Activated B cell treated with CpG ODN at 0.5 μM for 24 hours (primary cell): ENCODE data around the gene CDK14. TPM values are rescaled to one million over a fixed set of nuclear protein-coding genes. Genes with fewer than 3 reads are reported as not detected.

Experiments
- ATAC-seq: fragments of 200-7000 bp; cut with Tn5 transposase; one replicate; pipeline ENCODE4 v1.10.0; 2021; ENCODE audit warnings: low read depth, mild to moderate bottlenecking, moderate library complexity
- CTCF ChIA-PET: fragments of 350-600 bp; sonication (Branson Sonifier 250); formaldehyde crosslinking; loops from one replicate; lab custom pipeline; 2021; ENCODE audit warnings: antibody characterized with exemption; lab: Charles Lee
- POLR2A ChIA-PET: fragments of 350-600 bp; sonication (Branson Sonifier 250); formaldehyde crosslinking; loops from one replicate; lab custom pipeline; 2021; ENCODE audit warnings: antibody characterized with exemption; lab: Charles Lee
- DNase-seq: peaks from one replicate; pipeline ENCODE4 v3.0.0; 2022
- H3K27ac Mint-ChIP-seq: one replicate; pipeline ENCODE4 v1.8.0; 2020; ENCODE audit warnings: mixed read lengths
- H3K27me3 Mint-ChIP-seq: one replicate; pipeline ENCODE4 v1.8.0; 2021; ENCODE audit warnings: mixed read lengths
- H3K36me3 Mint-ChIP-seq: one replicate; pipeline ENCODE4 v1.8.0; 2021; ENCODE audit warnings: low read depth, mixed read lengths
- H3K4me1 Mint-ChIP-seq: one replicate; pipeline ENCODE4 v1.8.0; 2021; ENCODE audit warnings: mixed read lengths
- H3K4me3 Mint-ChIP-seq: one replicate; pipeline ENCODE4 v1.8.0; 2020; ENCODE audit warnings: mild to moderate bottlenecking, mixed read lengths
- H3K9me3 Mint-ChIP-seq: one replicate; pipeline ENCODE4 v1.8.0; 2020; ENCODE audit warnings: mixed read lengths
- CTCF ChIP-seq: fragments of 200-600 bp; IDR thresholded peaks from one replicate; pipeline ENCODE4 v1.8.0; 2022; ENCODE audit warnings: antibody characterized with exemption, mild to moderate bottlenecking
- intact Hi-C: fragments of 100-400 bp; cut with micrococcal nuclease; formaldehyde crosslinking; loops from one replicate; pipeline ENCODE4 v1.15.1; 2024
- total RNA-seq: library from RNA; stranded (reverse); gene quantifications from 2 replicates; pipeline ENCODE4 v1.2.3, GENCODE V29; 2022

Gene CDK14
- total RNA-seq, 1 donor from 2014 or later: 140 TPM

GRCh38 chr7:90955641-90956207, 359.6 kb downstream of the CDK14 start:
- no peak overlapping the region for H3K4me3 Mint-ChIP-seq
- peaks cover 49% of the 10 kb centered on the region for H3K36me3 Mint-ChIP-seq
- CTCF ChIA-PET: no interaction called here
- intact Hi-C loops: no loop called here
- POLR2A ChIA-PET: interaction anchor here (0.5 kb wide), 1 partner anchor 57 kb away, joined by 6 read pairs; no protein-coding TSS in a partner anchor
- no peaks in the 10 kb centered on the region for H3K4me1 Mint-ChIP-seq
- ATAC-seq (no peak), DNase-seq (no peak)
- no peaks in the 10 kb centered on the region for H3K27me3 Mint-ChIP-seq
- no peak for TF ChIP-seq CTCF
- no peak overlapping the region for H3K27ac Mint-ChIP-seq
- H3K9me3 Mint-ChIP-seq: no peaks in the 10 kb centered on the region

- H3K4me1 Mint-ChIP-seq: no peaks in the 10 kb centered on the region
- H3K9me3 Mint-ChIP-seq: no peaks in the 10 kb centered on the region
- peaks cover 46% of the 10 kb centered on the region for H3K36me3 Mint-ChIP-seq
- ChIA-PET POLR2A (no interaction called here), CTCF (no interaction called here)
- no peak overlapping the region for H3K4me3 Mint-ChIP-seq
- DNase-seq (no peak), ATAC-seq (no peak)
- H3K27ac Mint-ChIP-seq: no peak overlapping the region
- no peak for TF ChIP-seq CTCF
- intact Hi-C loops: no loop called here
- no peaks in the 10 kb centered on the region for H3K27me3 Mint-ChIP-seq
Measured at GRCh38 chr7:90957883-90958282, 361.8 kb downstream of the CDK14 start.

- no peak overlapping the region for H3K4me3 Mint-ChIP-seq
- no peaks in the 10 kb centered on the region for H3K9me3 Mint-ChIP-seq
- no peak for TF ChIP-seq CTCF
- peaks cover 49% of the 10 kb centered on the region for H3K36me3 Mint-ChIP-seq
- CTCF ChIA-PET: no interaction called here
- H3K4me1 Mint-ChIP-seq: no peaks in the 10 kb centered on the region
- DNase-seq (no peak), ATAC-seq (no peak)
- no peaks in the 10 kb centered on the region for H3K27me3 Mint-ChIP-seq
- intact Hi-C loops: no loop called here
- H3K27ac Mint-ChIP-seq: no peak overlapping the region
- POLR2A ChIA-PET: no interaction called here
Measured at GRCh38 chr7:90958647-90959046, 362.5 kb downstream of the CDK14 start.

GRCh38 chr7:90961037-90961725, 365.1 kb downstream of the CDK14 start:
- H3K9me3 Mint-ChIP-seq: no peaks in the 10 kb centered on the region
- H3K36me3 Mint-ChIP-seq: peaks cover 47% of the 10 kb centered on the region
- no peaks in the 10 kb centered on the region for H3K27me3 Mint-ChIP-seq
- ChIA-PET CTCF (no interaction called here), POLR2A (no interaction called here)
- no peak overlapping the region for H3K4me3 Mint-ChIP-seq
- intact Hi-C loops: no loop called here
- no peak for DNase-seq
- TF ChIP-seq CTCF: no peak
- H3K4me1 Mint-ChIP-seq: peaks cover 15% of the 10 kb centered on the region
- H3K27ac Mint-ChIP-seq: no peak overlapping the region
- ATAC-seq: no peak

GRCh38 chr7:90965211-90965610, 369.1 kb downstream of the CDK14 start:
- H3K9me3 Mint-ChIP-seq: no peaks in the 10 kb centered on the region
- H3K27me3 Mint-ChIP-seq: no peaks in the 10 kb centered on the region
- POLR2A ChIA-PET: no interaction called here
- no peak for DNase-seq
- intact Hi-C loops: loop anchor here (5.0 kb wide), 1 partner anchor 258 kb away; no protein-coding TSS in a partner anchor
- CTCF ChIA-PET: no interaction called here
- H3K36me3 Mint-ChIP-seq: peaks cover 30% of the 10 kb centered on the region
- H3K4me3 Mint-ChIP-seq: no peak overlapping the region
- no peak for ATAC-seq
- TF ChIP-seq CTCF: no peak
- H3K4me1 Mint-ChIP-seq: peaks cover 24% of the 10 kb centered on the region
- no peak overlapping the region for H3K27ac Mint-ChIP-seq
